Natural killer cell treated with Interleukin-12 subunit alpha and Interleukin-12 subunit beta and Interleukin-15 and Interleukin-18, amount 100 ng/mL, for 72 hours (primary cell): ENCODE data around the gene SIL1. TPM values are rescaled to one million over a fixed set of nuclear protein-coding genes. Genes with fewer than 3 reads are reported as not detected.
"Not testable (repeated sequence)": the region's sequence is repeated elsewhere in the genome, so short reads cannot be mapped to it uniquely, and the experiment has no call there.

Experiments
- ATAC-seq, 2 donors: fragments of 150-1000 bp; cut with Tn5 transposase in 1 of 2; sonication (Bioruptor Pico), chemical (Tn5 transposase) in 1 of 2; 2 replicates each; pipeline ENCODE4 v1.10.0; 2021
- DNase-seq: peaks from one replicate; pipeline ENCODE4 v3.0.0; 2022; ENCODE audit warnings: low spot score
- H3K27ac Mint-ChIP-seq, 2 donors: 1 replicate in 1 of 2; 2 replicates in 1 of 2; pipeline ENCODE4 v1.8.0; 2022; ENCODE audit warnings: mixed read lengths in 2 of 2, mild to moderate bottlenecking in 1 of 2, moderate library complexity in 1 of 2
- H3K27me3 Mint-ChIP-seq, 2 donors: 1 replicate in 1 of 2; 2 replicates in 1 of 2; pipeline ENCODE4 v1.8.0; 2022; ENCODE audit warnings: mixed read lengths in 2 of 2
- H3K36me3 Mint-ChIP-seq: one replicate; pipeline ENCODE4 v1.8.0; 2022; ENCODE audit warnings: mixed read lengths
- H3K4me1 Mint-ChIP-seq, 2 donors: 1 replicate in 1 of 2; 2 replicates in 1 of 2; pipeline ENCODE4 v1.8.0; 2022; ENCODE audit warnings: low read depth in 2 of 2, mixed read lengths in 2 of 2, mild to moderate bottlenecking in 1 of 2
- H3K4me3 Mint-ChIP-seq: one replicate; pipeline ENCODE4 v1.8.0; 2022; ENCODE audit warnings: mixed read lengths
- H3K9me3 Mint-ChIP-seq: 2 replicates; pipeline ENCODE4 v1.8.0; 2022; ENCODE audit warnings: mixed read lengths
- total RNA-seq, 2 donors: library from RNA; stranded (reverse); gene quantifications; one replicate each; pipeline ENCODE4 v1.2.3, GENCODE V29; 2022

Gene SIL1
- total RNA-seq, 2 donors from 2014 or later, result 33.1 to 34.6 TPM

- peak overlapping the region in 1 of 2 donors; percentile 42 for H3K27ac Mint-ChIP-seq
- no peaks in the 10 kb centered on the region for H3K36me3 Mint-ChIP-seq
- H3K4me1 Mint-ChIP-seq, result peaks cover 36 to 44% of the 10 kb centered on the region in 2 donors
- H3K27me3 Mint-ChIP-seq, result no peaks in the 10 kb centered on the region
- DNase-seq, result no peak
- ATAC-seq, result no peak
- H3K4me3 Mint-ChIP-seq, result peak overlapping the region; percentile 1
- no peaks in the 10 kb centered on the region for H3K9me3 Mint-ChIP-seq
Observed at GRCh38 chr5:139178589-139178917, 19.6 kb downstream of the SIL1 start.

- peak overlapping the region in 1 of 2 donors; percentile 42 for H3K27ac Mint-ChIP-seq
- DNase-seq, result no peak
- no peaks in the 10 kb centered on the region for H3K9me3 Mint-ChIP-seq
- H3K36me3 Mint-ChIP-seq, result no peaks in the 10 kb centered on the region
- ATAC-seq, result peak; percentile 38 to 61
- H3K27me3 Mint-ChIP-seq, result no peaks in the 10 kb centered on the region
- H3K4me3 Mint-ChIP-seq, result peak overlapping the region; percentile 1
- peaks cover 36 to 44% of the 10 kb centered on the region in 2 donors for H3K4me1 Mint-ChIP-seq
Observed at GRCh38 chr5:139177809-139178588, 20.2 kb downstream of the SIL1 start.

DNA sequence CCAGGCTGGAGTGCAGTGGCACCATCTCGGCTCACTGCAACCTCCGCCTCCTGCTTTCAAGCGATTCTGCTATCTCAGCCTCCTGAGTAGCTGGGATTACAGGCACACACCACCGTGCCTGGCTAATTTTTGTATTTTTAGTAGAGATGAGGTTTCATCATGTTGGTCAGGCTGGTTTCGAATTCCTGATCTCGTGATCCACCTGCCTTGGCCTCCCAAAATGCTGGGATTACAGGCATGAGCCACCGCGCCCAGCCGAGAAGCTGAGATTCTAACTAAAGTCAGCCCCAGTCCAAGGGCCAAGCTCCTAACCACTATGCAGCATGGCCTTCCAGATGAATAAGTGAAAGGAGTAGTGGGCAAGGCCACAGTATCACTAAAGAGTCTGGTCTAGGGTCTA lies 20.9 kb downstream of the SIL1 start:
- not testable (repeated sequence) for H3K4me3 Mint-ChIP-seq, H3K27ac Mint-ChIP-seq, DNase-seq, H3K9me3 Mint-ChIP-seq, H3K36me3 Mint-ChIP-seq, ATAC-seq, H3K27me3 Mint-ChIP-seq
- peaks cover 33 to 41% of the 10 kb centered on the region in 2 donors for H3K4me1 Mint-ChIP-seq

- not testable (repeated sequence) for H3K36me3 Mint-ChIP-seq, H3K27me3 Mint-ChIP-seq, H3K4me3 Mint-ChIP-seq, DNase-seq, ATAC-seq, H3K9me3 Mint-ChIP-seq, H3K27ac Mint-ChIP-seq
- peaks cover 22 to 29% of the 10 kb centered on the region in 2 donors for H3K4me1 Mint-ChIP-seq
Observed at GRCh38 chr5:139174382-139174781, 23.8 kb downstream of the SIL1 start.

- ATAC-seq (no peak), DNase-seq (no peak)
- peaks cover 7% of the 10 kb centered on the region for H3K36me3 Mint-ChIP-seq
- no peak overlapping the region for H3K4me3 Mint-ChIP-seq
- no peaks in the 10 kb centered on the region for H3K27me3 Mint-ChIP-seq
- no peak overlapping the region for H3K27ac Mint-ChIP-seq
- H3K9me3 Mint-ChIP-seq, result peaks cover 4% of the 10 kb centered on the region
- peaks cover 4 to 18% of the 10 kb centered on the region in 2 donors for H3K4me1 Mint-ChIP-seq
Observed at GRCh38 chr5:139171779-139172404, 26.3 kb downstream of the SIL1 start.

- no peak for DNase-seq
- H3K27me3 Mint-ChIP-seq, result no peaks in the 10 kb centered on the region
- H3K27ac Mint-ChIP-seq, result peak overlapping the region in 1 of 2 donors; percentile 41
- ATAC-seq, result no peak
- peaks cover 7% of the 10 kb centered on the region for H3K36me3 Mint-ChIP-seq
- H3K4me3 Mint-ChIP-seq, result no peak overlapping the region
- peaks cover 4% of the 10 kb centered on the region for H3K9me3 Mint-ChIP-seq
- peaks cover 5 to 8% of the 10 kb centered on the region in 2 donors for H3K4me1 Mint-ChIP-seq
Observed at GRCh38 chr5:139167952-139168720, 30.0 kb downstream of the SIL1 start.

- Mint-ChIP-seq H3K4me1 (peaks cover 9 to 12% of the 10 kb centered on the region in 2 donors), H3K4me3 (no peak overlapping the region), H3K36me3 (peaks cover 7% of the 10 kb centered on the region), H3K27ac (no peak overlapping the region), H3K9me3 (peaks cover 4% of the 10 kb centered on the region), H3K27me3 (no peaks in the 10 kb centered on the region)
- DNase-seq (no peak), ATAC-seq (no peak)
Observed at GRCh38 chr5:139167533-139167932, 30.6 kb downstream of the SIL1 start.

GRCh38 chr5:139167063-139167462 lies 31.1 kb downstream of the SIL1 start:
- peaks cover 6% of the 10 kb centered on the region for H3K36me3 Mint-ChIP-seq
- no peaks in the 10 kb centered on the region for H3K27me3 Mint-ChIP-seq
- peaks cover 4% of the 10 kb centered on the region for H3K9me3 Mint-ChIP-seq
- H3K27ac Mint-ChIP-seq, result no peak overlapping the region
- ATAC-seq (no peak), DNase-seq (no peak)
- H3K4me3 Mint-ChIP-seq, result no peak overlapping the region
- H3K4me1 Mint-ChIP-seq, result peaks cover 9 to 15% of the 10 kb centered on the region in 2 donors

- not testable (repeated sequence) for ATAC-seq, H3K36me3 Mint-ChIP-seq, H3K27ac Mint-ChIP-seq, H3K27me3 Mint-ChIP-seq, H3K4me3 Mint-ChIP-seq, H3K9me3 Mint-ChIP-seq, DNase-seq
- peaks cover 9 to 16% of the 10 kb centered on the region in 2 donors for H3K4me1 Mint-ChIP-seq
Observed at GRCh38 chr5:139164897-139165296, 33.3 kb downstream of the SIL1 start.

DNA sequence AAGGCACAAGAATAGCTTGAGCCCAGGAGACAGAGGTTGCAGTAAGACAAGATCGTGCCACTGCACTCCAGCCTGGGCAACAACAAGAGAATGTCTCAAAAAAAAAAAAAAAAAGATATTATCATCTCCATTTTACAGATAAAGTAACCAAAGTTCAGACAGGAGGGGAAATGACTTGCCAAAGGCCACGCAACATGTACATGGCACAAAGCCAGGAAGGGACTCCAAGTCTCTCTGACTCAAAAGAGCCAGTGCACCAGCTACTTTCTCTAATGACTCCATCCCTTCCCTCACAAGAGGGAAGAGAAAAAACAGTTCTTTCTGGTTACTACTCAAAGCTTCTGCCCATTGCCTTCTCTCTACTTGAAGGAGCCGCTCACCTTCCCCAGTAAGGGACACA lies 34.1 kb downstream of the SIL1 start:
- ATAC-seq (no peak), DNase-seq (no peak)
- Mint-ChIP-seq H3K9me3 (no peaks in the 10 kb centered on the region), H3K36me3 (no peaks in the 10 kb centered on the region), H3K4me3 (no peak overlapping the region), H3K27ac (no peak overlapping the region), H3K4me1 (peaks cover 9 to 16% of the 10 kb centered on the region in 2 donors), H3K27me3 (no peaks in the 10 kb centered on the region)

DNA sequence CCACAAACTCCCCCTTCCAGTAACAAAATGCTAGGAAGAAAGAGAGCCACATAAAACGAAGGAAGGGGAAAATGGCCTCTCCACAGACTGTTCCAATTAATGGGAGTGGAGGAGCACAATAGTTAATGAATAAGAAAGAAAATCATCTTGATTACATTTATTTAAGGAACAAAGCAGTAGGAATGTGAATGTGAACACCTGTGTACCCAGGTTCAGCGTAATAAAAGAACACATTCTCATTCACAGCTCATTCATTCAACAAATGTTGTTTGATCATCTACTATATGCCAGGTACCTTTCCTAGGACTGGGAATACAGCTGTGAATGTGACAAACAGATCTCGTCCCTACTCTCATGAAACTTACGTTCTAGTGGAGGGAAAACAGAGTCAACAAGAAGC lies 35.7 kb downstream of the SIL1 start:
- Mint-ChIP-seq H3K36me3 (no peaks in the 10 kb centered on the region), H3K9me3 (no peaks in the 10 kb centered on the region), H3K27ac (peak overlapping the region in 1 of 2 donors; percentile 2), H3K4me3 (no peak overlapping the region), H3K4me1 (peaks cover 9 to 11% of the 10 kb centered on the region in 2 donors), H3K27me3 (no peaks in the 10 kb centered on the region)
- ATAC-seq, result no peak
- DNase-seq, result no peak

DNA sequence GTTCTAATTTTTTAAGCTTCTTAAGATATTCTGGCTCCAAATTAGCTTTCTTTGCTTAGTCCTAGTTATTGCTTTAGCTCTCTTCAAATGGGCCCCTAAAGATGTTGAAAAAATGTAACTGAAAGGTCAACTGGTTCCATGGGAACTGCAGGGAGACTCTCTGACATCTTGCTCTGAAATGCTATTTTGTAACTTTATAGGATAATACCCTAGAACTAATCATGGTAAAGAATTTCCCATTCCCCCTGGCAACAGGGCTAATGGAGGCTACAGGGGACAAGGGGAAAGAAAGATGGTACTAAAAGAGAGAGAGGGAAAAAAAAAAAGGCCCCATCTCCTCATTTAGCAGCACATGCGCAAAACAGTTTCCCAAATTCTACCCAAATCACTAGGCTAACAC lies 39.4 kb downstream of the SIL1 start:
- no peaks in the 10 kb centered on the region for H3K27me3 Mint-ChIP-seq
- no peaks in the 10 kb centered on the region for H3K9me3 Mint-ChIP-seq
- H3K4me1 Mint-ChIP-seq, result peaks cover 4 to 9% of the 10 kb centered on the region in 2 donors
- ATAC-seq (no peak), DNase-seq (no peak)
- H3K27ac Mint-ChIP-seq, result no peak overlapping the region
- H3K4me3 Mint-ChIP-seq, result no peak overlapping the region
- H3K36me3 Mint-ChIP-seq, result no peaks in the 10 kb centered on the region

DNA sequence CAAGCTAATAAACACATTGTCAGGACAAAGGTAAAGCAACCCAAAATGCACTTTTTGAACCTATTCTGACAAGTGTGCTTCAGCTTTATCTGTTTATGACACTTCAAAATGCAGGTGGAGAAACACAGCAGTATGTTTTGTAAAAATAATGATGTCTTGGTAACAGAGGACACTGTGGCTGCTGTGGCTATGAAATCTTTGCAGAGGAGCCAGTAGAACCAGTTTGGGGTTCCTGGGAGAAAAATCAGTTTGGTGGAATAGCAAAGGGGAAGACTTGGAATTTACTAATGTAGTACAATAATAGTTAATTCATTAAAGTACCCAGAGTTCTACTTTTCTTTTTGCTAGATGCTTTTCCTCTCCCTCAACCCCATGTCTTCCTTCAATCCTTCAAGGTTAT lies 40.6 kb downstream of the SIL1 start:
- peaks cover under 1 to 5% of the 10 kb centered on the region in 2 donors for H3K4me1 Mint-ChIP-seq
- ATAC-seq (no peak), DNase-seq (no peak)
- no peak overlapping the region for H3K4me3 Mint-ChIP-seq
- no peaks in the 10 kb centered on the region for H3K27me3 Mint-ChIP-seq
- no peak overlapping the region for H3K27ac Mint-ChIP-seq
- no peaks in the 10 kb centered on the region for H3K36me3 Mint-ChIP-seq
- H3K9me3 Mint-ChIP-seq, result no peaks in the 10 kb centered on the region

GRCh38 chr5:139156814-139157213 lies 41.4 kb downstream of the SIL1 start:
- Mint-ChIP-seq H3K27ac (no peak overlapping the region), H3K4me3 (no peak overlapping the region), H3K36me3 (no peaks in the 10 kb centered on the region), H3K27me3 (no peaks in the 10 kb centered on the region), H3K4me1 (no peaks in the 10 kb centered on the region), H3K9me3 (no peaks in the 10 kb centered on the region)
- DNase-seq (no peak), ATAC-seq (no peak)
